NCI-H748 (cell line): Measurements from ENCODE around the gene CFAP74.

Experiments
- DNase-seq: peaks from one replicate; lab custom pipeline; 2025; ENCODE audit not compliant: unreplicated experiment; lab: John Stamatoyannopoulos, UW

The CFAP74 gene

GRCh38 chr1:1929102-1929638 lies 74.4 kb downstream of the CFAP74 start:
- DNase-seq = no peak

GRCh38 chr1:1928231-1929101 lies 75.1 kb downstream of the CFAP74 start:
- no peak for DNase-seq

DNA sequence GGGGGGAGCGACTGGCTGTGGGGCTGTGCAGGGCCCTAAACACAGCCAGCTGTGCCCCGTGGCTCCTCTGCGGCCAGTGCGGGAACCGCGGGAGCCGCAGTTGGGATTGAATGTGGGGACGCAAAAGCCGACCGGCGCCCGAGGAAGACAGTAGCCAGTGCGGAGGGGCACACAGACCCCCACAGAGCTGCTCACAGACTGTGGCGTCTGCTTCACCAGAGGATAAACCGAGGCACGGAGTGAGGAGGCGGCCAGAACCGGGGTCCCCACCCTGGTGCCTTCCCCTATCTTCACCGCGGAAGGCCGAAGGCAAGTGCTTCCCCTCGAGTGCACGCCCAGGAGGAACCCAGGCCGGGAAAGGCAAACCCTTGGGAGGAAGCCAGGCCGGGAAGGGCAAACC lies 75.8 kb downstream of the CFAP74 start:
- no peak for DNase-seq

- DNase-seq = no peak
Observed at GRCh38 chr1:1926886-1927660, 76.5 kb downstream of the CFAP74 start.

DNA sequence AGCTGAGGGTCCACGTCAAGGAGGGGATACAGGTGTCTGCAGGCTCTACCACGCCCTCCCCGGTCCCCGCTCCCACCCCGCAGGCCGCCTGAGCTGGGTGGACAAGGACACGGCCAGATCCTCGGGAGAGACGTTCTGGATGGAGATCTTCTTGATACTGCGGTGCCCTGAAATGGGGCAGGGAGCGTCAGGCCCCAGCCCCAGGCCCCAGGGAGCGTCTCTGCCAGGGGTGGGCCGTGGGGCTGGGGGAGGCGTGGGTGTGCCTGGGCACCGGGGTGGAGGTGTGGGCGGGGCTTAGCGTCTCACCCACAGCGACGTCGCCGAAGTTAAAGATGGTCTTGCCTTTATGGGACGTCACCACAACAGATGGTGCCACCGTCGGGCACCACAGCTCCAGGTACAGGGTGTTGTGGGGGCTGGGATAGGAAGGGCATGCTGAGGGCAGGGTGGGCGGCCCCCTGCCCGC lies 77.2 kb downstream of the CFAP74 start:
- no peak for DNase-seq

DNA sequence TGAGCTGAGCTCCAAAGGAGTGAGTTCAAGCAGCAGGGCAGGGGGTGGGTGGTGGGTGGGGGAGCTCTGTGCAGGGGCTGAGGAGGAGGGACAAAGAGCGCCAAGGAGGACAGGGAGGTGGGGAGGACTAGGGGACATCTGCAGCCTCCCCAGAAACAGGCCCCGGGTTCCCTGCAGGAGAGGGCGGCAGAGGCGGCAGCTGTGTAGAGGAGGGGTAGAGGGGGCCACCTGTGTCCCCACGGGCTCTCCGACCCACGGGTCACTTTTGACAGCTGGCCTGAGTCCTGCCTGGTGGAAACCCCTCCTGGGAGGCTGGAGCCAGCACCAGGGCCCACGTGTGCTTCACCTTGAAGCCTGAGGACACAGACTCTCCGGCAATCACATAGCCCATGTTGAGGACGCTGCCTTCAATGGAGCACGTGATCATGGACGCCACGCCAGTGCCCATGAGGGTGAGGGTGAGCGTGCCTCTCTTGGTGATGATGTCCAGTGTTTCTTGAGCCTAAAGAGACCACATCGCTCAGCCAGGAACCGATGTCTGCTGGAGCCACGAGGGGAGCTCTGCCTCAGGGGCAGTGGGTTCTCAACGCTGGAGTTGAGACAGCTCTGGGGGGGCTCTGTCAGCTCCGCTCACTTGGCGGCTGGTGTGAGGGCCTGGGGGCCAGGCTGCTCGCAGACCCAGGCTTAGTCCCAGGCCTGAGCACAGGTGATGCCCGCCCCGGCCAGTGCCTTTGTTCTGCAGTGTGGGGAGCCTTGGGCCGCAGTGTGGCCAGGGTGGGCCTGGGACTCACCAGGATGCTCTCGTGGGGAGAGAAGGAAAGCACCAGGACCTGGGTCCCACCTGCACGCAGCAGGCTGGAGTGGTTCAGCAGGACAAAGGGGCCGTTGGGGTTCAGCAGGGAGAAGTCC lies 77.9 kb downstream of the CFAP74 start:
- DNase-seq = no peak

- no peak for DNase-seq
Observed at GRCh38 chr1:1924849-1925248, 78.7 kb downstream of the CFAP74 start.

DNA sequence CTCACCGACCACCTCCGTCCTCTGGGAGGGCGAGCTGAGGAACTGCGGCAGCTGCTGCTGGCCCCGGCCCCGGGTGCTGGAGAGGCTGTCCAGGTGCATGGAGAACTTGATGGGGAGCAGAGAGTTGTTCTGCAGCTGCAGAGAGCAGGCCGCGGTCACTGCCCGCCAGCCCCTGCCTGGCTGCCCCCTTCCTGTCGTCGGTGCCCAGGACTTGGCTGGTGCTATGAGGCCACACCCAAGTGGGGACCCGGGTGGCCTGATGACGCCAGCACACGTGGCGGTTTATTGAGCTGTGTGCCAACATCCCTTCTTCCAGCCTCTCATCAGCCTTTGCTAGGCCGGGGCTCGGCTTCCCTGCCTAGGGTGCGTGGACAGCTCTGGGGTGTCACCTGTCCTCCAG lies 79.2 kb downstream of the CFAP74 start:
- no peak for DNase-seq

- DNase-seq = no peak
Observed at GRCh38 chr1:1922956-1923833, 80.4 kb downstream of the CFAP74 start.

- no peak for DNase-seq
Observed at GRCh38 chr1:1922702-1922955, 81.0 kb downstream of the CFAP74 start.

GRCh38 chr1:1921901-1922701 lies 81.5 kb downstream of the CFAP74 start:
- DNase-seq = no peak

GRCh38 chr1:1921459-1921862 lies 82.1 kb downstream of the CFAP74 start:
- no peak for DNase-seq

DNA sequence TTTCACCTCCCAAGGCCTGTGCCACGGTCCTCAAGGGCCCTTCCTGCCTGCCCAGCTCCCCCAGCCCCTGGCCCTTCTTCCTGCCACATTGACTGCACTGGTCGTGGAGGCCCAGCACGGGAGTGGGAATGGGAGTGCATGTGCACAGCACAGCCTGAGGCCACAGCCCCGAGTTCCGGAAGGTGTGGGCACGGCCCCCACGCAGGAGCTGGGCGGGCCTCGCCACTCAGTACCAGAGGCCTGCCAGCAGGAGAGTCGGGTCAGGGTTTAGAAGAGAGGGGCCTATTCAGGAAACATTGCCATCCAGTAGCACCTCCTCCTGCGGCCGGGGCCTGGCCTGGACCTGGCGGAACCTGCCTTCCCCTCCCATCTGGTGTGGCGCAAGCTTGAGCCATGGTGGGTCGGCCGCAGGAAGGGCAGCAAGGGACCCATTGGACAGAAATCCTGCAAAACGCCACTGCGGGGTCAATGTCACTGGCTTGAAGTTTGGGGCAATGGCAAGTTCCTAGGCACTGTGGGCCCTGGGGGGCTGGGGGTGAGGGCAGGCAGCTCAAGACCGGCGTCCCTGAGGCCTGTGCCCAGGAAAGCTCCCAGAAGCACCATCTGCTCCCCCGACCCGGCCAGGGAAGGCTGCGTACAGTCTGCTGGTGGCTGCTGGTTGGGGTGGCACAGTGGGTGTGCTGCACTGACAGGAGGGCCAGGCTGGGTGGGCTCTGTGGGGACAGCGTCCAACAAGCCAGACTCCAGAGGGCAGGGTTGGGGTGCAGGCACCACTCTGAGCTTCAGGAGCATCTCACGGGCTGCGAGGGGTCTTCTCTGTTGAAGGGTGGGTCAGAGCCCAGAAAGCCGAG lies 82.8 kb downstream of the CFAP74 start:
- no peak for DNase-seq

DNA sequence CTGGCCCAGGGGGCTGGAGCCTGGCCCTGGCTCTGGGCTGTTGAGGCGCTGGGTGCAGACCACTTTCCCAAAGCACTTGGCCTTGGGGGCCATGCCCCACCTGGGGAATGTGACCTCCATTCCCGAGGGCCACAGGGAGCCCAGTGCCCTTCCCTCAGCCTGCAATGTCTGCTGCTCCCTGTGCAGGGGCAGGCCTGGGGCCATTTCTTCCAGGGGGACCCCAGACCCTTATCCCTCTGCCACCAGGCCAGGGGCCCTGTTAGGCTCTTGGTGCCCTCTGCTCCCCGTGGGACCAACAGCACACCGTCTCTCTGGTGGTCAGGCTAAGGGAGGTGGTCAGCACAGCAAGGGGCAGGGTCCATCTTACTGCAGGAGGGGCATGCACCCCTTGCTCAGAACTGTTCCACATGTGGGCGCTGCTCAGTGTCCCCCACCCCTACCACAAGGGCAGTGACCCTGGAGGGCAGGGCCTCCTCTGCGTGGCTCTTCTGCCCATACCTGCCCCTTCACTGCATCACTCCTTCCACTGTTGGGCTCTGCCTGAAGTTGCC lies 83.5 kb downstream of the CFAP74 start:
- no peak for DNase-seq

DNA sequence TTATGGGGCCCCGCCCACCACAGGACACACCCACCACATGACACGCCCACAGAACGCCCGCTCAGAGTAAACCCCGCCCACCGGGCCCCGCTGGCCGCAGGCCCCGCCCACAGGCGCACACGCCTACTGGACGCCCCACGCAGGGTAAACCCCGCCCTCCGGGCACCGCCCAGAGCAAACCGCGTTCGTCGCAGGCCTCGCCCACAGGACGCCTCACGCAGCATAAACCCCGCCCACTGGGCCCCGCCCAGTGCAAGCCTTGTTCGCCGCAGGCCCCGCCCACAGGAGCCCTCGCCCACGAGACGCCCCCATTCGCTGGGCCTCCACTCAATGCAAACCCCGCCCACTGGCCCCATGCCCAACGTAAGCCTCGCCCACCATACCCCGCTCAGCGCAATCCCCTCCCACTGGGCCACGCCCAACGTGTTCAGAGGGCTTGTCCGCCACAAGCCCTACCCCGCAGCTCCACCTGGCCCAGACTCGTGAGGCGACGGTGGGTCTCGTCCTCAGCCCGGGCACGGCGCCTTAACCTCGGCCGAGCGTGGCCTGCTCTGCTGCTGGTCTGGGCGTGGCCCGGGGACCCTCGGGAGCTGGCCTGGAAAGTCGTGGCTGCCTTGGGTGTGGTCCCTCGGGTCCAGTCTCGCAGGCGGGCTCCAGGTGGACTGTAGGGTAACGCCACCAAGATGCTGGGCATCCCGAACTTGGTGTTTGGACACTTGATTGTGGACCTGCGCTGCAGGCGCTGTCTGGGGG lies 84.1 kb downstream of the CFAP74 start:
- peak; percentile 96 for DNase-seq

DNA sequence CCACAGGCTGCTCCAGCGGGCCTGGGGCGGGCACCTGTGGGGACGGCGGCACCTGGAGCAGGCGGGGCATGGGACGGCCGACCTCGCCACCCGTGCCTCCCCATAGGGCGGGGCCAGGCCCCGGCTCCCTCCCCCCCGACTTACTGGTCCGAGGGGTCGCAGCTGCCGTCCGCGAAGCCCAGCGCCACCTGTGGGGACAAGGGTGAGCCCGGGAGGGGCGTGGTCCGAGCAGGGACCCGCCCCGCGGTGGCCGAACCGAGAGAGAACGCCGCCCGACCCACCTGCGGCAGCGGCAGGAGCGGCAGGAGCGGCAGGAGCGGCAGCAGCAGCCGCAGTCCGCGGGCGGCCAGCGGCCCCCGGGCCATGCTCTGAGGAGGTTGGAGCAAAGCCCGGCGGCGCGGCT lies 84.7 kb downstream of the CFAP74 start, which contains the start of gene TMEM52:
TSS of gene TMEM52 (minus strand) at position 379 of the 403 bp plus-strand sequence. CDS start at position 365, 14 bp downstream.
- no peak for DNase-seq
